Transverse colon (tissue), 4 donors: ENCODE data around the gene GLT8D1. TPM values are rescaled to one million over a fixed set of nuclear protein-coding genes. Genes with fewer than 3 reads are reported as not detected.

Source experiments
- DNase-seq: peaks from one replicate; pipeline ENCODE4 v3.0.0-alpha.2; 2019
- H3K27ac ChIP-seq, 4 donors: fragments of 200-600 bp; sonication (generic); 2 replicates each; pipeline ENCODE4 v1.5.1; 2016 to 2018; ENCODE audit warnings: inconsistent platforms in 4 of 4
- H3K27me3 ChIP-seq: fragments of 200-600 bp; sonication (generic); 2 replicates; pipeline ENCODE4 v1.5.1; 2017; ENCODE audit warnings: inconsistent platforms
- H3K36me3 ChIP-seq, 4 donors: fragments of 200-600 bp; sonication (generic); 2 replicates each; pipeline ENCODE4 v1.5.1; 2017 to 2019; ENCODE audit warnings: inconsistent platforms in 4 of 4
- H3K4me1 ChIP-seq, 4 donors: fragments of 200-600 bp; sonication (generic); 2 replicates each; pipeline ENCODE4 v1.5.1; 2017 to 2020; ENCODE audit warnings: inconsistent platforms in 4 of 4
- H3K4me3 ChIP-seq, 4 donors: fragments of 200-600 bp; sonication (generic); 1 replicate in 1 of 4; 2 replicates in 3 of 4; pipeline versions ENCODE4 v1.5.1 to v1.6.1; 2017 to 2019; ENCODE audit warnings: inconsistent platforms in 4 of 4
- H3K9me3 ChIP-seq, 2 donors: fragments of 200-600 bp; sonication (generic); 2 replicates each; pipeline ENCODE4 v1.5.1; 2017 to 2019; ENCODE audit warnings: inconsistent platforms in 2 of 2
- EP300 ChIP-seq: sonication (generic); formaldehyde crosslinking; IDR thresholded peaks from one replicate; pipeline ENCODE4 v1.6.1; 2017; ENCODE audit warnings: antibody characterized with exemption, low read depth
- POLR2A ChIP-seq: fragments of 450-650 bp; IDR thresholded peaks from one replicate; pipeline ENCODE4 v1.6.1; 2016; ENCODE audit warnings: antibody characterized with exemption, mild to moderate bottlenecking, moderate library complexity
- POLR2AphosphoS5 ChIP-seq, 3 donors: sonication (generic); formaldehyde crosslinking; IDR thresholded peaks; one replicate each; pipeline ENCODE4 v1.6.1; 2016; ENCODE audit warnings: antibody characterized with exemption in 3 of 3
- WGBS, 2 donors: methylation state at CpG; one replicate each; pipeline ENCODE4 v1.1.5; 2018; ENCODE audit warnings: low coverage in 1 of 2; 5-methylcytosine and 5-hydroxymethylcytosine counted together
- in situ Hi-C, 4 donors: fragments of 200-750 bp; cut with MboI; loops; one replicate each; pipeline versions ENCODE4 v1.15.0 to v1.15.1; 2017; ENCODE audit warnings: low sequenced_read_pairs in 3 of 4, low pct_ligation_motif_present in 1 of 4, low pct_unique_long_range_greater_than_20kb in 1 of 4
- intact Hi-C: fragments of 100-400 bp; cut with DNase I; formaldehyde crosslinking; loops from one replicate; pipeline ENCODE4 v1.15.1; 2023; ENCODE audit warnings: low total_unique reads
- total RNA-seq, 4 donors: library from RNA; depleted of rRNA; stranded (reverse); fragments of >200 nt; gene quantifications; one replicate each; pipeline ENCODE4 v1.1.0, GENCODE V29; 2016
- TF ChIP-seq, protein P1 (sequence below), 5 experiments: fragments of 200-600 bp in 3 of 5; fragments of 450-650 bp in 2 of 5; sonication (generic) in 3 of 5; IDR thresholded peaks; 1 replicate in 2 of 5; 2 replicates in 3 of 5; pipeline ENCODE4 v1.5.1; 2016 to 2017; ENCODE audit warnings: antibody characterized with exemption in 5 of 5, inconsistent platforms in 3 of 5, mild to moderate bottlenecking in 2 of 5, moderate library complexity in 1 of 5

Gene GLT8D1
- total RNA-seq, 4 donors from 2014 or later = 34.3 to 52.6 (median 37.2) TPM; not detected in 1

- Histone ChIP-seq H3K36me3 (peaks cover 0 to 55% (median 24%) of the 10 kb centered on the region in 4 donors), H3K4me3 (no peak overlapping the region), H3K9me3 (no peaks in the 10 kb centered on the region), H3K27ac (peak overlapping the region in 1 of 4 donors; percentile 18), H3K4me1 (no peaks in the 10 kb centered on the region), H3K27me3 (no peaks in the 10 kb centered on the region)
- in situ Hi-C loops (no loop called here), intact Hi-C loops (no loop called here)
- 77 to 82% methylated on average over 2 of the region's 2 CpGs for WGBS, 2 donors
- no peak for DNase-seq
- TF ChIP-seq POLR2AphosphoS5 (IDR thresholded peaks at IDR 0.05) (no peak), EP300 (no peak), POLR2A (no peak)
- TF ChIP-seq, protein P1, sequence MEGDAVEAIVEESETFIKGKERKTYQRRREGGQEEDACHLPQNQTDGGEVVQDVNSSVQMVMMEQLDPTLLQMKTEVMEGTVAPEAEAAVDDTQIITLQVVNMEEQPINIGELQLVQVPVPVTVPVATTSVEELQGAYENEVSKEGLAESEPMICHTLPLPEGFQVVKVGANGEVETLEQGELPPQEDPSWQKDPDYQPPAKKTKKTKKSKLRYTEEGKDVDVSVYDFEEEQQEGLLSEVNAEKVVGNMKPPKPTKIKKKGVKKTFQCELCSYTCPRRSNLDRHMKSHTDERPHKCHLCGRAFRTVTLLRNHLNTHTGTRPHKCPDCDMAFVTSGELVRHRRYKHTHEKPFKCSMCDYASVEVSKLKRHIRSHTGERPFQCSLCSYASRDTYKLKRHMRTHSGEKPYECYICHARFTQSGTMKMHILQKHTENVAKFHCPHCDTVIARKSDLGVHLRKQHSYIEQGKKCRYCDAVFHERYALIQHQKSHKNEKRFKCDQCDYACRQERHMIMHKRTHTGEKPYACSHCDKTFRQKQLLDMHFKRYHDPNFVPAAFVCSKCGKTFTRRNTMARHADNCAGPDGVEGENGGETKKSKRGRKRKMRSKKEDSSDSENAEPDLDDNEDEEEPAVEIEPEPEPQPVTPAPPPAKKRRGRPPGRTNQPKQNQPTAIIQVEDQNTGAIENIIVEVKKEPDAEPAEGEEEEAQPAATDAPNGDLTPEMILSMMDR (IDR thresholded peaks at IDR 0.05) = no peak
These were observed 8.6 kb downstream of the GLT8D1 start for GRCh38 chr3:52696830-52697631.

DNA sequence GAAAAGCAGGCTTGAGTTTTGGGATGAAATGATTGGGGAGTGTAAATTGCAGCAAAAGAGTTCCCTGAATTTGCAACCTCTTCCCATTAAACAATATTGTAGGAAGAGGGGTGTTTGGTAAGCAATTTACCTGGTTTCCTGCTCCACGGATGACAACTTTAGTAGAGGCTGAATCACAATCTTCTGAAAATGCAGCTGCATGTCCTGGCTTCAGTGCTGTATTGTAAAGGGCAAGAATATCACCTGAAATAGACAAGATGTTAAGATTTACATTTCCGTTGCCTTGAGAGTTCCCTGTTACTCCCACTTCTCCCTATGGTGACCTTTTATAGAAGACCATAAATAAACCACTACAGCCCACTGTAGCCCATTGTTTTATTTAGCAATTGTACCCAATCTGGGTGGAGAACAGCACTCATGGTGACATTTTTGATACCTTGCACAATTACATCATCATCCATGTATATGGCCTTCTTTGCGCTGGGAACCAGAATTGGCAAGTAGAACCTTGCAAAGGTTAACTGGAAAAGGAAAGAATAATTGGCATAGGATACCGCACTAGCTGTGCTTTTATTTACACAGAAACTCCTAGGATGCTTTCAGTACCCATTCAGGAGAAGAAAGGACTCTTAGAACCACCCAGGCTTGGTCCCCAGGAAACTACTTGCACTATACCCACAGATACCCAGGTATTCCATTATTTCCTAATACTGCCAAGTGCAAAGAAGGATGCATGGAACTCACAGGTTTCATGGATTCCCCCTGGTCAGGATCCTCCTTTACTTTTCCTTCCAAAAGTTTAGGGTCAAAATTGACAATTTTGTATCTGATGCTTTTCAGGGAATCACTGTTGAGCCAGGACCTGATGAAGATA lies 9.6 kb downstream of the GLT8D1 start:
- DNase-seq = no peak
- Histone ChIP-seq H3K36me3 (peaks cover 0 to 64% (median 28%) of the 10 kb centered on the region in 4 donors), H3K9me3 (no peaks in the 10 kb centered on the region), H3K27me3 (no peaks in the 10 kb centered on the region), H3K27ac (no peak overlapping the region), H3K4me3 (no peak overlapping the region), H3K4me1 (no peaks in the 10 kb centered on the region)
- in situ Hi-C loops (no loop called here), intact Hi-C loops (no loop called here)
- WGBS, 2 donors = 68 to 85% methylated on average over 4 of the region's 4 CpGs
- TF ChIP-seq, protein P1 (IDR thresholded peaks at IDR 0.05) = no peak
- TF ChIP-seq POLR2AphosphoS5 (IDR thresholded peaks at IDR 0.05) = no peak

DNA sequence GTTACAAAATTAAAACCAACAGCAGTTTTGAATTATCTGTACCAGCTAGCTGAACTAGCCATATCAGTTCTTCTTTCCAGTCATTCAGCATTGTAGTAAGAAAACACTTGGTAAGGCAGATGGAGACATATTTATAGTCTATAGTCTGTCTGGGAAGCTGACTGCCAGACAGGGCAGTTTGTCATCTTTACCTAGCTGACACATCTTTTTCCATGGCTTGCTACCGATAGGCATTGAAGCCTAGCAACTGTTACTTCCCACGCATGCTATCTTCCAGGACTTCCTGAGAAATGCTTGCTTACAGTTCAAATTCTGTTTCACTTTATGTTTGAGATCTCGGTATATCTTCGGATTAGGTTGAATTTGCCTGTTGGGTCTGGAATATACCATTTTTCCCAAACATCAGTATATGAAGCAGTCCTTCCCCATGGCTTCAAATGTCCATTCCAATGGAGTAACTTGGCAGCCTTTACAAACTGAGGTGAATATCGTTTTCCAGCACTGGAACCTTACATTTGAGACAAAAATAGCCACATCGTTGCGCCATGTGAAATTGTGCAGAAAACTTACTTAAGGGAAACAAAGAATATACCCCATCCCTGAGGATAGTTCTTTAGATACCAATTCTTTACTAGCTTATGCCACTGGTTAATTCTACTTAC lies 10.9 kb downstream of the GLT8D1 start:
- in situ Hi-C loops = no loop called here
- no peak for DNase-seq
- Histone ChIP-seq H3K27ac (no peak overlapping the region), H3K9me3 (no peaks in the 10 kb centered on the region), H3K27me3 (no peaks in the 10 kb centered on the region), H3K36me3 (peaks cover 0 to 76% (median 35%) of the 10 kb centered on the region in 4 donors), H3K4me1 (no peaks in the 10 kb centered on the region), H3K4me3 (no peak overlapping the region)
- TF ChIP-seq, protein P1 (IDR thresholded peaks at IDR 0.05) = no peak
- TF ChIP-seq POLR2A (no peak), EP300 (no peak), POLR2AphosphoS5 (IDR thresholded peaks at IDR 0.05) (no peak)
- intact Hi-C loops = no loop called here
- 80 to 83% methylated on average over 4 to 7 of the region's 7 CpGs for WGBS, 2 donors

- Histone ChIP-seq H3K9me3 (no peaks in the 10 kb centered on the region), H3K27me3 (no peaks in the 10 kb centered on the region), H3K36me3 (peaks cover 0 to 92% (median 43%) of the 10 kb centered on the region in 4 donors), H3K4me3 (no peak overlapping the region), H3K4me1 (peaks cover 0 to 3% (median under 1%) of the 10 kb centered on the region in 4 donors), H3K27ac (no peak overlapping the region)
- TF ChIP-seq EP300 (no peak), POLR2A (no peak), POLR2AphosphoS5 (IDR thresholded peaks at IDR 0.05) (no peak)
- TF ChIP-seq, protein P1 (IDR thresholded peaks at IDR 0.05) = no peak
- no peak for DNase-seq
- in situ Hi-C loops (no loop called here), intact Hi-C loops (no loop called here)
These were observed 12.5 kb downstream of the GLT8D1 start for GRCh38 chr3:52693071-52693470.
